H1 (cell line): ENCODE measurements around the gene RRP1. TPM values are rescaled to one million over a fixed set of nuclear protein-coding genes. Genes with fewer than 3 reads are reported as not detected.

Source experiments
- CTCF ChIA-PET: fragments of 300-600 bp; sonication (Branson Sonifier 250); formaldehyde crosslinking; loops from one replicate; lab custom pipeline; 2021; ENCODE audit not compliant: partially characterized antibody; lab: Charles Lee
- POLR2A ChIA-PET: fragments of 300-600 bp; sonication (Branson Sonifier 250); formaldehyde crosslinking; loops from one replicate; lab custom pipeline; 2021; ENCODE audit warnings: inconsistent platforms; ENCODE audit not compliant: partially characterized antibody; lab: Charles Lee
- DNase-seq, 2 experiments: peaks; one replicate each; pipeline versions ENCODE4 v3.0.0 to v3.0.0-alpha.2; 2010 to 2022; ENCODE audit warnings: low spot score in 2 of 2, low read depth in 1 of 2, mixed read lengths in 1 of 2
- FAIRE-seq: peaks from 2 replicates; lab custom pipeline; 2011; peaks lifted over from hg19 to GRCh38; lab: Jason Lieb, UNC
- H2AFZ ChIP-seq: 2 replicates; pipeline ENCODE4 v1.8.1; 2012; ENCODE audit warnings: low read length, inconsistent platforms
- H2AK5ac ChIP-seq: 2 replicates; pipeline ENCODE4 v1.6.1; 2013; ENCODE audit warnings: low read depth, low read length
- H2BK120ac ChIP-seq: replicated peaks from 2 replicates; pipeline ENCODE3; 2013; ENCODE audit warnings: low read depth, low read length, inconsistent platforms
- H2BK12ac ChIP-seq: 2 replicates; pipeline ENCODE4 v1.6.1; 2013; ENCODE audit warnings: low read depth, low read length
- H2BK15ac ChIP-seq: 2 replicates; pipeline ENCODE4 v1.6.1; 2013; ENCODE audit warnings: low read length
- H2BK20ac ChIP-seq: 2 replicates; pipeline ENCODE4 v1.6.1; 2013; ENCODE audit warnings: low read length
- H2BK5ac ChIP-seq: 2 replicates; pipeline ENCODE4 v1.6.1; 2013; ENCODE audit warnings: low read depth, low read length
- H3K14ac ChIP-seq: 2 replicates; pipeline ENCODE4 v1.6.1; 2013; ENCODE audit warnings: inconsistent platforms; ENCODE audit not compliant: insufficient read length
- H3K18ac ChIP-seq: 2 replicates; pipeline ENCODE4 v1.6.1; 2013; ENCODE audit warnings: low read length; ENCODE audit errors: extremely low read depth
- H3K23ac ChIP-seq: 2 replicates; pipeline ENCODE4 v1.6.1; 2013; ENCODE audit warnings: inconsistent platforms; ENCODE audit not compliant: insufficient read length
- H3K23me2 ChIP-seq: 2 replicates; pipeline ENCODE4 v1.6.1; 2013; ENCODE audit warnings: low read depth, low read length
- H3K27ac ChIP-seq: 2 replicates; pipeline ENCODE4 v1.6.1; 2011; ENCODE audit warnings: low read depth, low read length, inconsistent platforms
- H3K27me3 ChIP-seq, 4 experiments: replicated peaks in 1 of 4; 1 replicate in 1 of 4; 2 replicates in 3 of 4; pipeline versions ENCODE4 v1.6.1 to v1.8.1; 2011 to 2013; ENCODE audit warnings: low read length in 3 of 4, mild to moderate bottlenecking in 3 of 4, inconsistent platforms in 2 of 4, mixed read lengths in 2 of 4, moderate library complexity in 1 of 4; ENCODE audit not compliant: control insufficient read depth in 3 of 4, insufficient read depth in 3 of 4; ENCODE audit errors: extremely low read depth in 1 of 4
- H3K36me3 ChIP-seq, 4 experiments: 2 replicates each; pipeline versions ENCODE4 v1.6.1 to v1.8.1; 2011 to 2013; ENCODE audit warnings: mild to moderate bottlenecking in 4 of 4, low read length in 3 of 4, moderate library complexity in 2 of 4, control low read depth in 1 of 4, inconsistent platforms in 1 of 4; ENCODE audit not compliant: insufficient read depth in 4 of 4, control insufficient read depth in 2 of 4
- H3K4ac ChIP-seq: replicated peaks from 2 replicates; pipeline ENCODE3; 2013; ENCODE audit warnings: low read length, low read depth, mixed read lengths, inconsistent platforms; ENCODE audit not compliant: insufficient read length
- H3K4me1 ChIP-seq, 4 experiments: replicated peaks in 1 of 4; 1 replicate in 1 of 4; 2 replicates in 3 of 4; pipeline versions ENCODE4 v1.6.1 to v1.8.1; 2011 to 2013; ENCODE audit warnings: low read length in 3 of 4, inconsistent platforms in 2 of 4, mixed read lengths in 1 of 4; ENCODE audit not compliant: insufficient read depth in 4 of 4, control insufficient read depth in 3 of 4
- H3K4me2 ChIP-seq, 2 experiments: 2 replicates each; pipeline versions ENCODE4 v1.6.1 to v1.8.1; 2011 to 2013; ENCODE audit warnings: low read depth in 2 of 2, low read length in 2 of 2, control low read depth in 1 of 2, inconsistent platforms in 1 of 2, mild to moderate bottlenecking in 1 of 2; ENCODE audit not compliant: insufficient read depth in 1 of 2
- H3K4me3 ChIP-seq, 4 experiments: fragments of 200-600, 300-600 bp in 1 of 4; sonication (generic), shearing (Covaris generic), sonication (Bioruptor Twin) in 1 of 4; 2 replicates each; pipeline versions ENCODE4 v1.5.1 to v1.8.1; 2011 to 2016; ENCODE audit warnings: low read length in 4 of 4, low read depth in 3 of 4, control low read depth in 2 of 4, inconsistent platforms in 2 of 4, mild to moderate bottlenecking in 2 of 4, mixed read lengths in 1 of 4, moderate library complexity in 1 of 4; ENCODE audit not compliant: insufficient read depth in 2 of 4; ENCODE audit errors: extremely low read depth in 1 of 4
- H3K56ac ChIP-seq: replicated peaks from 2 replicates; pipeline ENCODE3; 2013; ENCODE audit warnings: low read depth, mild to moderate bottlenecking, mixed read lengths, low read length, inconsistent platforms; ENCODE audit not compliant: insufficient read length
- H3K79me1 ChIP-seq: 2 replicates; pipeline ENCODE4 v1.6.1; 2013; ENCODE audit warnings: low read depth, low read length, control low read depth
- H3K79me2 ChIP-seq, 2 experiments: 2 replicates each; pipeline versions ENCODE4 v1.6.1 to v1.8.1; 2012 to 2013; ENCODE audit warnings: low read length in 2 of 2, mild to moderate bottlenecking in 2 of 2, inconsistent platforms in 1 of 2; ENCODE audit not compliant: insufficient read depth in 2 of 2, control insufficient read depth in 1 of 2
- H3K9ac ChIP-seq, 4 experiments: replicated peaks in 1 of 4; 1 replicate in 1 of 4; 2 replicates in 3 of 4; pipeline versions ENCODE4 v1.6.1 to v1.8.1; 2011 to 2013; ENCODE audit warnings: low read depth in 3 of 4, low read length in 3 of 4, control low read depth in 2 of 4, mild to moderate bottlenecking in 2 of 4, moderate library complexity in 2 of 4, inconsistent platforms in 1 of 4; ENCODE audit errors: extremely low read depth in 1 of 4
- H3K9me3 ChIP-seq, 2 experiments: 2 replicates each; pipeline versions ENCODE4 v1.6.1 to v1.8.1; 2012 to 2013; ENCODE audit warnings: mild to moderate bottlenecking in 2 of 2, moderate library complexity in 2 of 2, control low read depth in 1 of 2, inconsistent platforms in 1 of 2, low read depth in 1 of 2, low read length in 1 of 2, mixed read lengths in 1 of 2; ENCODE audit not compliant: insufficient read depth in 2 of 2
- H4K20me1 ChIP-seq, 2 experiments: replicated peaks in 1 of 2; 2 replicates each; pipeline versions ENCODE3 to v1.8.1; 2011 to 2013; ENCODE audit warnings: inconsistent platforms in 2 of 2, low read length in 2 of 2, mild to moderate bottlenecking in 1 of 2; ENCODE audit not compliant: insufficient read depth in 2 of 2, control insufficient read depth in 1 of 2
- H4K5ac ChIP-seq: 2 replicates; pipeline ENCODE4 v1.6.1; 2013; ENCODE audit warnings: low read length, low read depth, mixed read lengths, inconsistent platforms; ENCODE audit not compliant: insufficient read length
- H4K8ac ChIP-seq: 2 replicates; pipeline ENCODE4 v1.8.0; 2013; ENCODE audit warnings: mild to moderate bottlenecking, moderate library complexity, low read length, inconsistent platforms; ENCODE audit not compliant: insufficient read depth; ENCODE audit errors: extremely low read depth
- H4K91ac ChIP-seq: replicated peaks from 2 replicates; pipeline ENCODE3; 2013; ENCODE audit warnings: low read length, mixed read lengths, inconsistent platforms; ENCODE audit not compliant: insufficient read length
- KDM1A ChIP-seq: fragments of 200-600, 300-600 bp; sonication (generic); IDR thresholded peaks from 2 replicates; pipeline ENCODE4 v1.7.1; 2016; ENCODE audit warnings: mild to moderate bottlenecking, low read length, borderline replicate concordance
- RAD21 ChIP-seq, 2 experiments: IDR thresholded peaks in 1 of 2; conservative IDR thresholded peaks in 1 of 2; 2 replicates each; pipeline ENCODE4 v1.6.1; 2011; ENCODE audit warnings: low read depth in 2 of 2, low read length in 2 of 2, improper control_type of control experiment in 1 of 2, inconsistent platforms in 1 of 2, mild to moderate bottlenecking in 1 of 2, moderate library complexity in 1 of 2
- WGBS, 2 experiments: shearing (Covaris generic) in 1 of 2; methylation state at CpG; one replicate each; pipeline versions ENCODE4 v1.1.6 to v1.1.7; 2013 to 2015; ENCODE audit warnings: low lambda C conversion rate in 2 of 2, mixed read lengths in 2 of 2, inconsistent platforms in 1 of 2, low coverage in 1 of 2, missing lambda C conversion rate in 1 of 2; ENCODE audit not compliant: insufficient replicate concordance in 2 of 2, insufficient coverage in 1 of 2, insufficient read length in 1 of 2; ENCODE audit errors: extremely low coverage in 1 of 2, missing lambda C conversion rate in 1 of 2; 5-methylcytosine and 5-hydroxymethylcytosine counted together
- polyA plus RNA-seq, 7 experiments: library from polyadenylated mRNA; depleted of rRNA in 3 of 7; stranded (reverse) in 5 of 7; unstranded in 2 of 7; fragments of >200 nt in 5 of 7; fragments of 200-250 nt in 2 of 7; gene quantifications; 1 replicate in 5 of 7; 2 replicates in 1 of 7; 4 replicates in 1 of 7; pipeline versions ENCODE4 v1.2.1 to v1.2.3, GENCODE V29; 2011 to 2013; ENCODE audit warnings: missing spikeins in 2 of 7, mixed read lengths in 2 of 7
- total RNA-seq: library from RNA; stranded (reverse); fragmentation: NEBNext Ultra II Directional; extraction: Animal tissue kit (Norgen Biotek cat#: 25700); gene quantifications from 2 replicates; pipeline ENCODE4 v1.2.1, GENCODE V29; 2021
- TF ChIP-seq, protein P1 (sequence below), 3 experiments: IDR thresholded peaks; 1 replicate in 2 of 3; 2 replicates in 1 of 3; pipeline versions ENCODE4 v1.5.1 to v1.6.1; 2011; ENCODE audit warnings: low read length in 3 of 3, mild to moderate bottlenecking in 3 of 3, inconsistent platforms in 2 of 3, low read depth in 1 of 3, moderate library complexity in 1 of 3; ENCODE audit not compliant: insufficient read depth in 1 of 3; ENCODE audit errors: control extremely low read depth in 1 of 3
- TF ChIP-seq, protein P2 (sequence below): IDR thresholded peaks from 2 replicates; pipeline ENCODE4 v1.6.1; 2011; ENCODE audit warnings: low read depth, mild to moderate bottlenecking, low read length; ENCODE audit not compliant: insufficient read depth

Gene RRP1
- total and polyA plus RNA-seq, 2 of the 8 experiments (the other 6 are each of a cell fraction or from before 2014, with no cell fraction given) = 11.6 to 55.2 TPM

DNA sequence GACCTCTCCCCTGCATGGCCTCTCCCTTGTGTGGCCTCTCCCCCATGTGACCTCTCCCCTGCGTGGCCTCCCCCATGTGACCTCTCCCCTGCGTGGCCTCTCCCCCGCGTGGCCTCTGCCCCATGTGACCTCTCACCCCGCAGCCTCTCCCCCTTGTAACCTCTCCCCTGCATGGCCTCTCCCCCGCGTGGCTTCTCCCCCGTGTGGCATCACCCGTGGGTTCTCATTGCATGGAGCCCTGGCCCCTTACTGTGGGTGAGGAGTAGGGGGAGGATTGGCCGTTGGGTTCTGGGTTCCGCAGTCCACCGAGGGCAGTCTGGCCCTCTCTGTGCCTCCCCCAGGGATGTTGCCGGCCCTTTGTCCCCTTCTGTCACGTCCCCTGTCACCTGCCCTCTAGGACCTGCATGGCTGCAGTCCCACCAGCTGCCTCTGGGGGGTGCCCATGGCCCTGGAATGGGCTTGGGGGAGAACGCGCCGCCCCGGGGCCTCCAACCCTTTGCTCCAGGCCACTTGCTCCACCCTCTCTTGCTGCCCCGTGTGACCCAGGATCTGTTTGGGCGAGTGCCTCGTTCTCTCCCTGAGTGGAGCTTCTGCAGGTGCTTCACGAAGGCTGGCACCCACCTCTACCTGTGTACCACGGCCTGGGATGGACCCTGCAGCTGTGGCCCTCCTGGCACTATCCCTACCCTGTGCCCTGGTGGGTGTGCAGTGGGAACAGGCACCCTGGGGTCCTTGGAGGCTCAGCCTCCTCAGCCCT is 21.3 kb downstream of the RRP1 start:
- ChIA-PET POLR2A (interaction anchor here (0.8 to 8.4 kb wide), 8 partner anchors 8 to 97 kb away, joined by 3 to 80 read pairs (median 4); partner anchors contain the start of gene RRP1), CTCF (interaction anchor here (0.7 to 2.4 kb wide), 34 partner anchors 9 to 257 kb away, joined by 3 to 15 read pairs (median 4); no protein-coding TSS in a partner anchor)
- no peak overlapping the region; a peak in 1 of 8 replicates for H3K4me3 ChIP-seq
- no peak overlapping the region for H3K27ac ChIP-seq
- 42% methylated on average over 18 of the region's 23 CpGs; no CpG with 5 or more reads in 1 of the 2 experiments for WGBS, 2 experiments
- H2AFZ ChIP-seq = no peak overlapping the region
- no peak overlapping the region for H3K23ac ChIP-seq
- FAIRE-seq (no peak), DNase-seq (peak; percentile 41 to 100)
- H2BK120ac ChIP-seq = no peak overlapping the region
- H2BK20ac ChIP-seq = 0 out of 2 replicates have a peak overlapping the region, but pooled peaks have one; percentile 21
- H3K18ac ChIP-seq = peak overlapping the region; percentile 11; the same call in 1 of the 2 replicates
- no peaks in the 10 kb centered on the region for H3K79me2 ChIP-seq
- H3K23me2 ChIP-seq = peaks cover 2% of the 10 kb centered on the region; the same call in 1 of the 2 replicates
- peaks cover 0 to 2% of the 10 kb centered on the region in 2 experiments for H4K20me1 ChIP-seq
- peak overlapping the region; percentile 6 for H4K91ac ChIP-seq
- H2BK12ac ChIP-seq = peak overlapping the region; percentile 50; the same call in 1 of the 2 replicates
- no peak overlapping the region for H3K56ac ChIP-seq
- H4K5ac ChIP-seq = no peak overlapping the region
- peak overlapping the region; percentile 96; the same call in 1 of the 2 replicates for H2BK15ac ChIP-seq
- peaks cover 0 to 15% (median 12%) of the 10 kb centered on the region in 4 experiments; a peak in 6 of 7 replicates for H3K4me1 ChIP-seq
- H3K4ac ChIP-seq = no peak overlapping the region
- no peak overlapping the region for H2AK5ac ChIP-seq
- H3K27me3 ChIP-seq = no peaks in the 10 kb centered on the region
- no peaks in the 10 kb centered on the region; a peak in 2 of 8 replicates for H3K36me3 ChIP-seq
- no peak overlapping the region for H3K14ac ChIP-seq
- 0 out of 2 replicates have a peak overlapping the region, but pooled peaks have one; percentile 20 for H2BK5ac ChIP-seq
- H3K9me3 ChIP-seq = no peaks in the 10 kb centered on the region
- no peaks in the 10 kb centered on the region for H3K79me1 ChIP-seq
- H3K4me2 ChIP-seq = peak overlapping the region in 1 of 2 experiments; percentile 42; a peak in 3 of 4 replicates
- no peak overlapping the region; the same call in 1 of the 2 replicates for H4K8ac ChIP-seq
- H3K9ac ChIP-seq = no peak overlapping the region; a peak in 1 of 7 replicates
- TF ChIP-seq, protein P1, sequence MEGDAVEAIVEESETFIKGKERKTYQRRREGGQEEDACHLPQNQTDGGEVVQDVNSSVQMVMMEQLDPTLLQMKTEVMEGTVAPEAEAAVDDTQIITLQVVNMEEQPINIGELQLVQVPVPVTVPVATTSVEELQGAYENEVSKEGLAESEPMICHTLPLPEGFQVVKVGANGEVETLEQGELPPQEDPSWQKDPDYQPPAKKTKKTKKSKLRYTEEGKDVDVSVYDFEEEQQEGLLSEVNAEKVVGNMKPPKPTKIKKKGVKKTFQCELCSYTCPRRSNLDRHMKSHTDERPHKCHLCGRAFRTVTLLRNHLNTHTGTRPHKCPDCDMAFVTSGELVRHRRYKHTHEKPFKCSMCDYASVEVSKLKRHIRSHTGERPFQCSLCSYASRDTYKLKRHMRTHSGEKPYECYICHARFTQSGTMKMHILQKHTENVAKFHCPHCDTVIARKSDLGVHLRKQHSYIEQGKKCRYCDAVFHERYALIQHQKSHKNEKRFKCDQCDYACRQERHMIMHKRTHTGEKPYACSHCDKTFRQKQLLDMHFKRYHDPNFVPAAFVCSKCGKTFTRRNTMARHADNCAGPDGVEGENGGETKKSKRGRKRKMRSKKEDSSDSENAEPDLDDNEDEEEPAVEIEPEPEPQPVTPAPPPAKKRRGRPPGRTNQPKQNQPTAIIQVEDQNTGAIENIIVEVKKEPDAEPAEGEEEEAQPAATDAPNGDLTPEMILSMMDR (IDR thresholded peaks at IDR 0.05; ENCODE audit: control extremely low read depth in 1 of 3, insufficient read depth in 1 of 3, low read depth in 1 of 3, low read length in 3 of 3) = peak in 2 of 3 experiments; percentile 92 to 97; a peak in 3 of 4 replicates
- peak; percentile 47; the same call in 1 of the 2 replicates for TF ChIP-seq KDM1A
- peak; percentile 97 to 99 for TF ChIP-seq RAD21 (IDR thresholded peaks at IDR 0.05 in 1 of 2, conservative IDR thresholded peaks at IDR 0.05 in 1 of 2; ENCODE audit: low read depth in 2 of 2, low read length in 2 of 2)
- TF ChIP-seq, protein P2, sequence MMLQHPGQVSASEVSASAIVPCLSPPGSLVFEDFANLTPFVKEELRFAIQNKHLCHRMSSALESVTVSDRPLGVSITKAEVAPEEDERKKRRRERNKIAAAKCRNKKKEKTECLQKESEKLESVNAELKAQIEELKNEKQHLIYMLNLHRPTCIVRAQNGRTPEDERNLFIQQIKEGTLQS = 0 out of 2 replicates have a peak, but pooled peaks have one; percentile 21
